WTC11 (cell line): ENCODE measurements around the gene NDRG2.

Experiments used
- CTCF ChIP-seq: fragments of 200-600 bp; IDR thresholded peaks from 2 replicates; pipeline ENCODE4 v1.8.0; 2022; ENCODE audit warnings: antibody characterized with exemption
- ETV6 ChIP-seq: sonication (generic); formaldehyde crosslinking; IDR thresholded peaks from 2 replicates; pipeline ENCODE4 v1.8.1; 2022; ENCODE audit warnings: mild to moderate bottlenecking, missing genetic modification reagents
- JAZF1 ChIP-seq: fragments of 250-450 bp; sonication (Bioruptor Pico); IDR thresholded peaks from 2 replicates; pipeline ENCODE4 v1.9.0; 2021; ENCODE audit warnings: moderate library complexity, mild to moderate bottlenecking, inconsistent platforms
- JUN ChIP-seq: sonication (generic); formaldehyde crosslinking; IDR thresholded peaks from 2 replicates; pipeline ENCODE4 v1.8.0; 2023; ENCODE audit warnings: mild to moderate bottlenecking, missing genetic modification reagents
- NFATC4 ChIP-seq: fragments of 250-450 bp; sonication (Bioruptor Pico); IDR thresholded peaks from 2 replicates; pipeline ENCODE4 v1.9.0; 2021; ENCODE audit warnings: mild to moderate bottlenecking
- NR2C2 ChIP-seq: sonication (generic); formaldehyde crosslinking; IDR thresholded peaks from 2 replicates; pipeline ENCODE4 v1.8.0; 2022; ENCODE audit warnings: mild to moderate bottlenecking, missing genetic modification reagents
- TEAD4 ChIP-seq: sonication (generic); formaldehyde crosslinking; IDR thresholded peaks from 2 replicates; pipeline ENCODE4 v1.8.0; 2022; ENCODE audit warnings: mild to moderate bottlenecking, missing genetic modification reagents
- USF2 ChIP-seq: sonication (generic); formaldehyde crosslinking; IDR thresholded peaks from 2 replicates; pipeline ENCODE4 v1.8.1; 2023; ENCODE audit warnings: mild to moderate bottlenecking, missing genetic modification reagents, moderate library complexity
- ZNF263 ChIP-seq: sonication (generic); formaldehyde crosslinking; IDR thresholded peaks from 2 replicates; pipeline ENCODE4 v1.8.1; 2022; ENCODE audit warnings: low read depth, mild to moderate bottlenecking, moderate library complexity, missing genetic modification reagents
- ZNF281 ChIP-seq: sonication (generic); formaldehyde crosslinking; IDR thresholded peaks from 2 replicates; pipeline ENCODE4 v1.8.0; 2023; ENCODE audit warnings: mild to moderate bottlenecking, missing genetic modification reagents

GRCh38 chr14:21063479-21063878 is 38.6 kb upstream of the NDRG2 start:
- TF ChIP-seq ETV6 (CRISPR knock-in tag) (no peak), CTCF (no peak), USF2 (no peak), TEAD4 (CRISPR knock-in tag) (no peak), ZNF281 (no peak), ZNF263 (CRISPR knock-in tag) (no peak), JUN (CRISPR knock-in tag) (no peak), NR2C2 (no peak), JAZF1 (no peak), NFATC4 (CRISPR knock-in tag) (no peak)
